SK-N-SH (cell line): ENCODE measurements around the gene ATP6AP1. TPM values are rescaled to one million over a fixed set of nuclear protein-coding genes. Genes with fewer than 3 reads are reported as not detected.
A peak's percentile ranks its signal among the peaks of the same experiment; 100 is the strongest.

Experiments used
- CTCF ChIA-PET: fragments of 300-600, 350-600 bp; formaldehyde crosslinking; extraction: SDS; loops from one replicate; lab custom pipeline; 2021; lab: Yijun Ruan, JAX
- POLR2A ChIA-PET: fragments of 350-600 bp; sonication (Branson Sonifier 250); formaldehyde crosslinking; extraction: SDS; loops from one replicate; lab custom pipeline; 2020; ENCODE audit warnings: antibody characterized with exemption, inconsistent platforms; lab: Yijun Ruan, JAX
- DNase-seq: peaks from one replicate; pipeline ENCODE4 v3.0.0; 2012
- H2AFZ ChIP-seq: fragments of 200-600 bp; sonication (generic); 2 replicates; pipeline ENCODE4 v1.8.1; 2016; ENCODE audit warnings: antibody characterized with exemption, mild to moderate bottlenecking, low read depth
- H3F3A ChIP-seq: fragments of 200-600 bp; sonication (generic); replicated peaks from 2 replicates; pipeline ENCODE3; 2016; ENCODE audit warnings: antibody characterized with exemption, mild to moderate bottlenecking; ENCODE audit not compliant: insufficient read depth
- H3K27ac ChIP-seq, 2 experiments: fragments of 200-500 bp in 1 of 2; fragments of 200-600 bp in 1 of 2; sonication (Bioruptor generic) in 1 of 2; sonication (generic), shearing (Covaris generic) in 1 of 2; 2 replicates each; pipeline versions ENCODE4 v1.5.1 to v1.6.1; 2014 to 2016; ENCODE audit warnings: low read depth in 2 of 2, inconsistent platforms in 1 of 2, low read length in 1 of 2, mild to moderate bottlenecking in 1 of 2, mixed read lengths in 1 of 2
- H3K27me3 ChIP-seq: fragments of 200-600 bp; sonication (generic), shearing (Covaris generic); 2 replicates; pipeline ENCODE4 v1.6.1; 2016; ENCODE audit warnings: mixed run types; ENCODE audit not compliant: insufficient read depth
- H3K36me3 ChIP-seq, 2 experiments: fragments of 200-500 bp in 1 of 2; fragments of 200-600 bp in 1 of 2; sonication (Bioruptor generic) in 1 of 2; sonication (generic) in 1 of 2; replicated peaks in 1 of 2; 2 replicates each; pipeline versions ENCODE3 to v1.5.1; 2014 to 2016; ENCODE audit warnings: low read length in 1 of 2, mild to moderate bottlenecking in 1 of 2; ENCODE audit not compliant: insufficient read depth in 2 of 2, control insufficient read depth in 1 of 2
- H3K4me1 ChIP-seq, 2 experiments: fragments of 200-500 bp in 1 of 2; fragments of 200-600 bp in 1 of 2; sonication (Bioruptor generic) in 1 of 2; sonication (generic), shearing (Covaris generic) in 1 of 2; 2 replicates each; pipeline versions ENCODE4 v1.5.1 to v1.6.1; 2014 to 2016; ENCODE audit warnings: low read depth in 1 of 2, low read length in 1 of 2, mixed run types in 1 of 2; ENCODE audit not compliant: insufficient read depth in 2 of 2, control insufficient read depth in 1 of 2
- H3K4me2 ChIP-seq: fragments of 200-600 bp; sonication (generic), shearing (Covaris generic); 2 replicates; pipeline ENCODE4 v1.6.1; 2017; ENCODE audit warnings: mixed run types
- H3K4me3 ChIP-seq, 2 experiments: fragments of 200-500 bp in 1 of 2; fragments of 200-600 bp in 1 of 2; sonication (Bioruptor generic) in 1 of 2; sonication (generic), shearing (Covaris generic) in 1 of 2; 2 replicates each; pipeline versions ENCODE4 v1.5.1 to v1.8.1; 2014 to 2016; ENCODE audit warnings: low read depth in 2 of 2, inconsistent platforms in 1 of 2, low read length in 1 of 2, mild to moderate bottlenecking in 1 of 2, mixed read lengths in 1 of 2, moderate library complexity in 1 of 2
- H3K79me2 ChIP-seq: fragments of 200-600 bp; sonication (generic); 2 replicates; pipeline ENCODE4 v1.8.1; 2017; ENCODE audit warnings: mild to moderate bottlenecking; ENCODE audit not compliant: insufficient read depth
- H3K9ac ChIP-seq: fragments of 200-600 bp; sonication (generic); 2 replicates; pipeline ENCODE4 v1.6.1; 2017; ENCODE audit warnings: mixed run types
- H3K9me2 ChIP-seq: fragments of 200-600 bp; sonication (generic); 2 replicates; pipeline ENCODE4 v1.6.1; 2017; ENCODE audit warnings: mixed run types
- H3K9me3 ChIP-seq: fragments of 200-600 bp; sonication (generic); 2 replicates; pipeline ENCODE4 v1.6.1; 2017; ENCODE audit warnings: mixed run types, mild to moderate bottlenecking, moderate library complexity
- H4K20me1 ChIP-seq: fragments of 200-600 bp; sonication (generic); 2 replicates; pipeline ENCODE4 v1.6.1; 2017; ENCODE audit warnings: mild to moderate bottlenecking, mixed run types; ENCODE audit not compliant: insufficient read depth
- CHD2 ChIP-seq: fragments of 150-350 bp; IDR thresholded peaks from 2 replicates; pipeline ENCODE4 v1.6.1; 2018; ENCODE audit warnings: low read length; ENCODE audit not compliant: partially characterized antibody
- ELF1 ChIP-seq: IDR thresholded peaks from 2 replicates; pipeline ENCODE4 v1.4.0; 2012
- FOXJ3 ChIP-seq: sonication (generic); formaldehyde crosslinking; IDR thresholded peaks from 2 replicates; pipeline ENCODE4 v1.5.1; 2020; ENCODE audit warnings: mild to moderate bottlenecking, missing genetic modification reagents
- GATA2 ChIP-seq: sonication (generic); formaldehyde crosslinking; IDR thresholded peaks from 2 replicates; pipeline ENCODE4 v1.5.0; 2020; ENCODE audit warnings: mild to moderate bottlenecking, missing genetic modification reagents
- MXI1 ChIP-seq: IDR thresholded peaks from 2 replicates; pipeline ENCODE4 v1.6.1; 2012; ENCODE audit warnings: mild to moderate bottlenecking, low read depth, low read length, improper control_type of control experiment
- NFIC ChIP-seq: IDR thresholded peaks from 2 replicates; pipeline ENCODE4 v1.4.0; 2012; ENCODE audit warnings: borderline replicate concordance
- NRF1 ChIP-seq: IDR thresholded peaks from 2 replicates; pipeline ENCODE4 v1.6.1; 2012; ENCODE audit warnings: low read depth, mild to moderate bottlenecking, low read length
- RAD21 ChIP-seq: IDR thresholded peaks from 2 replicates; pipeline ENCODE4 v1.6.1; 2012; ENCODE audit warnings: mild to moderate bottlenecking, low read length
- RFX5 ChIP-seq: IDR thresholded peaks from 2 replicates; pipeline ENCODE4 v1.6.1; 2012; ENCODE audit warnings: mild to moderate bottlenecking, improper control_type of control experiment, low read length
- RXRA ChIP-seq: IDR thresholded peaks from 2 replicates; pipeline ENCODE4 v1.4.0; 2012; ENCODE audit warnings: low read depth, mild to moderate bottlenecking, borderline replicate concordance
- SMC3 ChIP-seq: IDR thresholded peaks from 2 replicates; pipeline ENCODE4 v1.6.1; 2012; ENCODE audit warnings: low read depth, low read length, improper control_type of control experiment
- TAF1 ChIP-seq: IDR thresholded peaks from 2 replicates; pipeline ENCODE4 v1.6.1; 2012; ENCODE audit warnings: low read depth, mild to moderate bottlenecking, low read length, moderate library complexity, borderline replicate concordance
- TCF12 ChIP-seq: IDR thresholded peaks from 2 replicates; pipeline ENCODE4 v1.4.0; 2012
- YY1 ChIP-seq: IDR thresholded peaks from 2 replicates; pipeline ENCODE4 v1.4.0; 2012; ENCODE audit warnings: low read depth, mild to moderate bottlenecking
- WGBS: methylation state at CpG from one replicate; pipeline ENCODE4 v1.1.6; 2017; ENCODE audit warnings: low lambda C conversion rate; 5-methylcytosine and 5-hydroxymethylcytosine counted together
- polyA plus RNA-seq, 3 experiments: library from polyadenylated mRNA; depleted of rRNA; stranded (reverse); fragments of >200 nt; gene quantifications; 2 replicates each; pipeline ENCODE4 v1.2.3, GENCODE V29; 2012
- TF ChIP-seq, protein P1 (sequence below): fragments of 150-350 bp; IDR thresholded peaks from 2 replicates; pipeline ENCODE4 v1.6.1; 2016; ENCODE audit warnings: mild to moderate bottlenecking, low read depth, low read length
- TF ChIP-seq, protein P2 (sequence below): IDR thresholded peaks from 2 replicates; pipeline ENCODE4 v1.4.0; 2012; ENCODE audit warnings: low read depth, borderline replicate concordance
- TF ChIP-seq, protein P3 (sequence below): IDR thresholded peaks from 2 replicates; pipeline ENCODE4 v1.4.0; 2012; ENCODE audit warnings: low read depth, borderline replicate concordance
- TF ChIP-seq, protein P4 (sequence below): IDR thresholded peaks from 2 replicates; pipeline ENCODE4; 2012
- TF ChIP-seq, protein P5 (sequence below): fragments of 150-350 bp; IDR thresholded peaks from 2 replicates; pipeline ENCODE4 v1.6.1; 2017; ENCODE audit warnings: antibody characterized with exemption, low read length, low read depth, borderline replicate concordance

The ATP6AP1 gene
- polyA plus RNA-seq, 1 of the 3 experiments (the other 2 are of a cell fraction) = 102 TPM

DNA sequence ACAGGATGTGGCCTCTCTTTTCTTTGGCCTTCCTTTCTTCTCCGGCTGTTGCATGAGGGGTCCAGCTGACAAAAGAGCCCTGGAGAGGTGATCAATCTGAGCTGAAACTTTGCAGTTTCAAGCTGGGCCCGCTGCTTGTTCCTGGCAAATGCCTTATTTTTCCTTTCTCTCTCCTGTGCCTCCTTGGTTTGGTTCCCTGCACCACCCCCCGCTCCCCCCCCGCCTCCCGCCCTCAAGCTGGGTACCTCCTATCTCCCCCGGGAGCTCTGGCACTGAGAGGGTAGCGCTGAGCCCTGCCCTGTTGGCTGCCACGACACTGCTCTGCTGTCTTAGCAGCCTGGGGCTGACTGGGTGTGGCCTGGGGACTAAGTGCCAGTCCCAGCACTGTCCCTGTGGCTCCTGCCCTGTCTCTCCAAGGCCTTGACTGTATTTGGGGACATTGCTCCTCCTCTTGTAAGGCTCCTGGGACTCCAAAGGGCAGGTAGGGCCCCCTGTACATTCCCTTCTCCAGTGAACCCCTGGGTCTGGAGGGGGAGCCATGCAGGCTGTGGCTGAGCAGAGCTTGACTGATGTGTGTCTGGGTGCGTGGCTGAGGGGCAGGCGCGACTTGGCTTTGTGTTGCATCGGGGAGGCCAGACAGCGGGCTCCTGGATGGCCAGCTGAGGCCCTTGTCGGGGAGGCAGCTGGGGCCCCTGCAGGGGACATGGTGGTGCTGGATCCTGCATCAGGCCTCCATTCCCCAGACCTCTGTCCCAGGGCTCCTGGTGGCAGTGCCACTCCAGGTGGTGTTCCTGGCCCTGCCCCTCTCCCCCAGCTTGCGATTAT, 30.7 kb downstream of the ATP6AP1 start (continued):
- TF ChIP-seq CHD2 = no peak
- TF ChIP-seq, protein P1, sequence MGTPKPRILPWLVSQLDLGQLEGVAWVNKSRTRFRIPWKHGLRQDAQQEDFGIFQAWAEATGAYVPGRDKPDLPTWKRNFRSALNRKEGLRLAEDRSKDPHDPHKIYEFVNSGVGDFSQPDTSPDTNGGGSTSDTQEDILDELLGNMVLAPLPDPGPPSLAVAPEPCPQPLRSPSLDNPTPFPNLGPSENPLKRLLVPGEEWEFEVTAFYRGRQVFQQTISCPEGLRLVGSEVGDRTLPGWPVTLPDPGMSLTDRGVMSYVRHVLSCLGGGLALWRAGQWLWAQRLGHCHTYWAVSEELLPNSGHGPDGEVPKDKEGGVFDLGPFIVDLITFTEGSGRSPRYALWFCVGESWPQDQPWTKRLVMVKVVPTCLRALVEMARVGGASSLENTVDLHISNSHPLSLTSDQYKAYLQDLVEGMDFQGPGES = no peak
- TF ChIP-seq, protein P2, sequence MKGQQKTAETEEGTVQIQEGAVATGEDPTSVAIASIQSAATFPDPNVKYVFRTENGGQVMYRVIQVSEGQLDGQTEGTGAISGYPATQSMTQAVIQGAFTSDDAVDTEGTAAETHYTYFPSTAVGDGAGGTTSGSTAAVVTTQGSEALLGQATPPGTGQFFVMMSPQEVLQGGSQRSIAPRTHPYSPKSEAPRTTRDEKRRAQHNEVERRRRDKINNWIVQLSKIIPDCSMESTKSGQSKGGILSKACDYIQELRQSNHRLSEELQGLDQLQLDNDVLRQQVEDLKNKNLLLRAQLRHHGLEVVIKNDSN = no peak
- no peak for TF ChIP-seq NFIC
- TF ChIP-seq, all 33 proteins: peak for 0

DNA sequence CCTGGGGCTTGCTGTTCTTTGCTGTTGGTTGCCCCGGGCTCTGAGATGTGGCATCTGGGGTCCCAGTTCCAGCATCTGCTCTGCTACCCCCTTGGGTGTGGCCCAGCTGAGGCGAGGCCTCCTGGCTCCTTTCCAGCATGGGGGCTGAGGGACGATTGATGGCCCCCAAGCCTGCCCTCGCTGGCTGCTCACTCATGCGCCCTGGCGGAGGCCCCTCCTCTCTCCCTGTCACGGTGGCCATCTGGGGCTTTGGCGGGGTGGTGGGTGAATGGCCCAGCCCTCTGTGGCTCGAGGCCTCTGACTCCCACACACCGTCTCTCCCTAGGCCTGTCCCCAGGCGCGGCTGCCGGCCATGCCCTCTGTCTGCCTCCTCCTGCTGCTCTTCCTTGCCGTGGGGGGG, 31.4 kb downstream of the ATP6AP1 start:
- Histone ChIP-seq H3K4me1 (peaks cover 0 to 12% of the 10 kb centered on the region in 2 experiments; a peak in 1 of 4 replicates), H3K9me2 (no peaks in the 10 kb centered on the region), H3K79me2 (peaks cover 35% of the 10 kb centered on the region), H3K36me3 (peaks cover 0 to 12% of the 10 kb centered on the region in 2 experiments), H3K9me3 (no peaks in the 10 kb centered on the region), H4K20me1 (peaks cover 36% of the 10 kb centered on the region), H3K4me2 (peak overlapping the region; percentile 82), H3K4me3 (peak overlapping the region; percentile 66 to 67; a peak in 3 of 4 replicates), H3K27ac (no peak overlapping the region), H3K27me3 (no peaks in the 10 kb centered on the region), H3K9ac (peak overlapping the region; percentile 68; the same call in 1 of the 2 replicates), H2AFZ (no peak overlapping the region), H3F3A (peaks cover 4% of the 10 kb centered on the region)
- no peak for TF ChIP-seq RAD21
- no peak for TF ChIP-seq RFX5
- no peak for TF ChIP-seq TCF12
- TF ChIP-seq NRF1 = no peak
- TF ChIP-seq, protein P3, sequence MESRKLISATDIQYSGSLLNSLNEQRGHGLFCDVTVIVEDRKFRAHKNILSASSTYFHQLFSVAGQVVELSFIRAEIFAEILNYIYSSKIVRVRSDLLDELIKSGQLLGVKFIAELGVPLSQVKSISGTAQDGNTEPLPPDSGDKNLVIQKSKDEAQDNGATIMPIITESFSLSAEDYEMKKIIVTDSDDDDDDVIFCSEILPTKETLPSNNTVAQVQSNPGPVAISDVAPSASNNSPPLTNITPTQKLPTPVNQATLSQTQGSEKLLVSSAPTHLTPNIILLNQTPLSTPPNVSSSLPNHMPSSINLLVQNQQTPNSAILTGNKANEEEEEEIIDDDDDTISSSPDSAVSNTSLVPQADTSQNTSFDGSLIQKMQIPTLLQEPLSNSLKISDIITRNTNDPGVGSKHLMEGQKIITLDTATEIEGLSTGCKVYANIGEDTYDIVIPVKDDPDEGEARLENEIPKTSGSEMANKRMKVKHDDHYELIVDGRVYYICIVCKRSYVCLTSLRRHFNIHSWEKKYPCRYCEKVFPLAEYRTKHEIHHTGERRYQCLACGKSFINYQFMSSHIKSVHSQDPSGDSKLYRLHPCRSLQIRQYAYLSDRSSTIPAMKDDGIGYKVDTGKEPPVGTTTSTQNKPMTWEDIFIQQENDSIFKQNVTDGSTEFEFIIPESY = no peak
- TF ChIP-seq FOXJ3 (CRISPR knock-in tag) = no peak
- no peak for TF ChIP-seq TAF1
- TF ChIP-seq, protein P4, sequence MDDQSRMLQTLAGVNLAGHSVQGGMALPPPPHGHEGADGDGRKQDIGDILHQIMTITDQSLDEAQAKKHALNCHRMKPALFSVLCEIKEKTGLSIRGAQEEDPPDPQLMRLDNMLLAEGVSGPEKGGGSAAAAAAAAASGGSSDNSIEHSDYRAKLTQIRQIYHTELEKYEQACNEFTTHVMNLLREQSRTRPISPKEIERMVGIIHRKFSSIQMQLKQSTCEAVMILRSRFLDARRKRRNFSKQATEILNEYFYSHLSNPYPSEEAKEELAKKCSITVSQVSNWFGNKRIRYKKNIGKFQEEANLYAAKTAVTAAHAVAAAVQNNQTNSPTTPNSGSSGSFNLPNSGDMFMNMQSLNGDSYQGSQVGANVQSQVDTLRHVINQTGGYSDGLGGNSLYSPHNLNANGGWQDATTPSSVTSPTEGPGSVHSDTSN = no peak
- no peak for TF ChIP-seq SMC3
- no peak for TF ChIP-seq RXRA
- TF ChIP-seq, protein P5, sequence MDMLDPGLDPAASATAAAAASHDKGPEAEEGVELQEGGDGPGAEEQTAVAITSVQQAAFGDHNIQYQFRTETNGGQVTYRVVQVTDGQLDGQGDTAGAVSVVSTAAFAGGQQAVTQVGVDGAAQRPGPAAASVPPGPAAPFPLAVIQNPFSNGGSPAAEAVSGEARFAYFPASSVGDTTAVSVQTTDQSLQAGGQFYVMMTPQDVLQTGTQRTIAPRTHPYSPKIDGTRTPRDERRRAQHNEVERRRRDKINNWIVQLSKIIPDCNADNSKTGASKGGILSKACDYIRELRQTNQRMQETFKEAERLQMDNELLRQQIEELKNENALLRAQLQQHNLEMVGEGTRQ = no peak
- no peak for TF ChIP-seq ELF1
- no peak for TF ChIP-seq NFIC
- no peak for TF ChIP-seq GATA2 (CRISPR knock-in tag)
- no peak for TF ChIP-seq YY1
- no peak for TF ChIP-seq MXI1
- 58% methylated on average over 4 of the region's 14 CpGs for WGBS
- DNase-seq = peak; percentile 74
- ChIA-PET POLR2A (interaction anchor here (0.8 to 2.1 kb wide), 6 partner anchors 15 to 59 kb away, joined by 3 to 8 read pairs (median 4); partner anchors contain the start of genes LAGE3 and UBL4A), CTCF (interaction anchor here (0.9 to 1.5 kb wide), 5 partner anchors 14 to 74 kb away, joined by 3 to 4 read pairs (median 3); partner anchors contain the start of gene UBL4A)
